CD8-positive, alpha-beta memory T cell (primary cell): Measurements from ENCODE around the gene SETDB2. TPM values are rescaled to one million over a fixed set of nuclear protein-coding genes. Genes with fewer than 3 reads are reported as not detected.

Experiments used
- CTCF ChIA-PET: fragments of 350-600 bp; sonication (Branson Sonifier 250); formaldehyde crosslinking; loops from one replicate; lab custom pipeline; 2021; ENCODE audit warnings: antibody characterized with exemption; lab: Charles Lee
- POLR2A ChIA-PET: fragments of 350-600 bp; sonication (Branson Sonifier 250); formaldehyde crosslinking; loops from one replicate; lab custom pipeline; 2021; ENCODE audit warnings: antibody characterized with exemption; lab: Charles Lee
- DNase-seq, 5 donors: peaks; one replicate each; pipeline versions ENCODE4 v3.0.0 to v3.0.0-alpha.2; 2020 to 2022; ENCODE audit warnings: mixed read lengths in 1 of 5
- H3K27ac ChIP-seq: one replicate; pipeline ENCODE4 v1.7.0; 2013; ENCODE audit warnings: low read depth, mild to moderate bottlenecking, low read length, moderate library complexity
- H3K27me3 ChIP-seq: 2 replicates; pipeline ENCODE4 v1.7.0; 2013; ENCODE audit warnings: low read length, mild to moderate bottlenecking; ENCODE audit not compliant: insufficient read depth, poor library complexity, severe bottlenecking
- H3K36me3 ChIP-seq: 2 replicates; pipeline ENCODE4 v1.7.0; 2013; ENCODE audit warnings: mild to moderate bottlenecking, low read length, moderate library complexity; ENCODE audit not compliant: insufficient read depth
- H3K4me1 ChIP-seq: 2 replicates; pipeline ENCODE4 v1.7.0; 2013; ENCODE audit warnings: mild to moderate bottlenecking, low read length, moderate library complexity; ENCODE audit not compliant: insufficient read depth
- H3K4me3 ChIP-seq: 2 replicates; pipeline ENCODE4 v1.7.0; 2013; ENCODE audit warnings: mild to moderate bottlenecking, low read length
- H3K9me3 ChIP-seq: 2 replicates; pipeline ENCODE4 v1.7.0; 2013; ENCODE audit warnings: mild to moderate bottlenecking, low read length
- H3K27ac Mint-ChIP-seq, 8 donors: one replicate each; pipeline ENCODE4 v1.8.0; 2020 to 2021; ENCODE audit warnings: mixed read lengths in 8 of 8, mild to moderate bottlenecking in 6 of 8, inconsistent platforms in 3 of 8, moderate library complexity in 3 of 8
- H3K27me3 Mint-ChIP-seq, 2 donors: one replicate each; pipeline ENCODE4 v1.8.0; 2020 to 2021; ENCODE audit warnings: mixed read lengths in 2 of 2, mild to moderate bottlenecking in 1 of 2, moderate library complexity in 1 of 2
- H3K36me3 Mint-ChIP-seq, 3 donors: one replicate each; pipeline ENCODE4 v1.8.0; 2020 to 2021; ENCODE audit warnings: mixed read lengths in 3 of 3, inconsistent platforms in 1 of 3, mild to moderate bottlenecking in 1 of 3
- H3K4me1 Mint-ChIP-seq, 3 donors: one replicate each; pipeline ENCODE4 v1.8.0; 2020 to 2021; ENCODE audit warnings: mixed read lengths in 3 of 3, inconsistent platforms in 1 of 3, mild to moderate bottlenecking in 1 of 3
- H3K4me3 Mint-ChIP-seq, 7 donors: one replicate each; pipeline ENCODE4 v1.8.0; 2020 to 2021; ENCODE audit warnings: mixed read lengths in 7 of 7, mild to moderate bottlenecking in 6 of 7, moderate library complexity in 4 of 7, inconsistent platforms in 2 of 7
- H3K9me3 Mint-ChIP-seq, 5 donors: one replicate each; pipeline ENCODE4 v1.8.0; 2020 to 2022; ENCODE audit warnings: mixed read lengths in 5 of 5, mild to moderate bottlenecking in 3 of 5, moderate library complexity in 2 of 5, inconsistent platforms in 1 of 5
- polyA plus RNA-seq: library from polyadenylated mRNA; unstranded; fragments of 300-500 nt; fragmentation: Illumina TruSeq; gene quantifications from one replicate; pipeline ENCODE4 v1.2.3, GENCODE V29; 2021
- total RNA-seq, 2 experiments: library from RNA; stranded (reverse); gene quantifications; one replicate each; pipeline ENCODE4 v1.2.3, GENCODE V29; 2021

Gene SETDB2
- total and polyA plus RNA-seq, 3 experiments from 2014 or later, result 11.2 to 13.4 (median 13.1) TPM

DNA sequence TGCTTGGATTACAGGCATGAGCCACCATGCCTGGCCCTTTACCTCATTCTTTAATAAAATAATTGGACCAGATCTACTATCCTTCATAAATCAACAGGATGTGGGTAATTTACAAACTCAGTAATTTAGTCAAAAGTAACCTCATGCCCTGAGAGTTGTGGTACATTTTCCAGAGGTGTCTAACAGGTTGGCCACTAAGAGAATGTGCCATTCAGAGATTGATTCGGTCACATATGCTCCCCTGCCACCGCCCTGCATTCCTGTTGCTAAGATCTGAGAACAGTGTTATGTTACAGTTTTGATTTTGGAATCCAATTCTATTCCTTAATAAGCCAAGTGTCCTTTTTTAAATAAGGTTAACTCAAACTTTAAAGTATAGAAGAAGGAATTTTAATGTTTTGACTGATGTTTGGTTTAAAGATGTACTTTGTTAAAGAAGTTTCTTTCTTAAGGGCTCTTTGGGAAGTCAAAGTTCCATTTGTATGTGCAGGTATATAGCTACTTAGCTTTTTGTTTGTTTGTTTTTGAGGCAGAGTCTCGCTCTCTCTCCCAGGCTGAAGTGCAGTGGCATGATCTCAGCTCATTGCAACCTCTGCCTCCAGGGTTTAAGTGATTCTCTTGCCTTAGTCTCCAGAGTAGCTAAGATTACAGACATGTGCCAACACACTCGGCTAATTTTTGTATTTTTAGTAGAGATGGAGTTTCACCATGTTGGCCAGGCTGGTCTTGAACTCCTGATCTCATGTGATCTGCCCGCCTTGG is 80.8 kb downstream of the SETDB2 start:
- no peak overlapping the region for H3K4me3 ChIP-seq
- peaks cover 13% of the 10 kb centered on the region for H3K36me3 ChIP-seq
- H3K4me1 ChIP-seq, result no peaks in the 10 kb centered on the region
- DNase-seq, result no peak
- H3K9me3 ChIP-seq, result no peaks in the 10 kb centered on the region
- no peak overlapping the region for H3K27ac ChIP-seq
- ChIA-PET POLR2A (no interaction called here), CTCF (no interaction called here)
- Mint-ChIP-seq H3K27me3 (no peaks in the 10 kb centered on the region), H3K4me3 (no peak overlapping the region), H3K4me1 (peaks cover 4 to 10% (median 6%) of the 10 kb centered on the region in 3 donors), H3K36me3 (peaks cover 0 to 79% (median 12%) of the 10 kb centered on the region in 3 donors), H3K9me3 (no peaks in the 10 kb centered on the region), H3K27ac (peak overlapping the region in 4 of 8 donors; percentile 31 to 68 (median 50))
- H3K27me3 ChIP-seq, result no peaks in the 10 kb centered on the region

DNA sequence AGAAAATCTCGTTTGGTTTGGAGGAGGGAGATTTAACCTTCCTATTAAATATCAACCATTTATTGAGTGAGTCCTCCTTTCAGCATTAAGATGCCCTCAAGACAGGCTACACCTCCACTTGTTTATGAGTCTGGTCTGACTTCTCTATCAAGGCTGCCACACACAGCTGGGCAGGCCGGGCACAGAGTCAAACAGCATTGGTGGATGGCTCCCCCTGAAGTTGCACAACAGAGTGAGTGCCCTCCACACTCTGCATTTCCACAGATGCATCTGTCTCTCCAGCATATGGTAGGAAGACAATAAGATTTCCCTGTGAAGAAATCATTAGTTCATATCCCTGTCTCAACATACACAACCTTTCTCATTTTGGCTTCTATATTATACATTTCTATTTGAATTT is 83.0 kb downstream of the SETDB2 start:
- Histone ChIP-seq H3K27ac (no peak overlapping the region), H3K36me3 (peaks cover 4% of the 10 kb centered on the region), H3K4me1 (no peaks in the 10 kb centered on the region), H3K9me3 (no peaks in the 10 kb centered on the region), H3K4me3 (no peak overlapping the region), H3K27me3 (no peaks in the 10 kb centered on the region)
- H3K27ac Mint-ChIP-seq, result peak overlapping the region in 4 of 8 donors; percentile 9 to 60 (median 38)
- H3K27me3 Mint-ChIP-seq, result no peaks in the 10 kb centered on the region
- POLR2A ChIA-PET, result no interaction called here
- no peaks in the 10 kb centered on the region for H3K9me3 Mint-ChIP-seq
- H3K4me1 Mint-ChIP-seq, result peaks cover 4 to 14% (median 12%) of the 10 kb centered on the region in 3 donors
- peaks cover 0 to 73% (median 12%) of the 10 kb centered on the region in 3 donors for H3K36me3 Mint-ChIP-seq
- CTCF ChIA-PET, result no interaction called here
- DNase-seq, result no peak
- no peak overlapping the region for H3K4me3 Mint-ChIP-seq

DNA sequence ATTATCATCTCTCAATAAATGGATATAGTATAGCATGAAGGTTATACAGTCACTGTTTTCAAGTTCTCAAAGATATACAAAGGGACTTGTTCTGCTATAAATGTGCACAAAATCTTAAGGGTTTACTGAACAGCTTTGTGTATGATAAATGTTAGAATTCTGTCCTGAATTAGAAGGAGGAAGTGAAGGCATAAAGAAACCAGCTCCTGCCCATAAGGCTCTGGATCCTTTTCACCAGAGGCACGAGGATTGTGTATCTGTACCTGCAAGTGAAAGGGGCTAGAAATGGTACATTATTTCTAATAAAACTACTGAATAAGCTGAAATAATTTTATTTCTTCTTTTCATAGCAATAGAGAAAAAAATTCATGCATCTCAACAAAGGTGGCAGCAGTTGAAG is 84.1 kb downstream of the SETDB2 start:
- no peaks in the 10 kb centered on the region for H3K9me3 ChIP-seq
- H3K27ac Mint-ChIP-seq, result peak overlapping the region in 3 of 8 donors; percentile 8 to 78 (median 57)
- H3K36me3 ChIP-seq, result peaks cover 4% of the 10 kb centered on the region
- no peak for DNase-seq
- H3K4me1 Mint-ChIP-seq, result peaks cover 4 to 18% (median 18%) of the 10 kb centered on the region in 3 donors
- no peaks in the 10 kb centered on the region for H3K9me3 Mint-ChIP-seq
- no peaks in the 10 kb centered on the region for H3K27me3 ChIP-seq
- no peaks in the 10 kb centered on the region for H3K27me3 Mint-ChIP-seq
- POLR2A ChIA-PET, result no interaction called here
- no peak overlapping the region for H3K4me3 ChIP-seq
- H3K27ac ChIP-seq, result no peak overlapping the region
- no peaks in the 10 kb centered on the region for H3K4me1 ChIP-seq
- CTCF ChIA-PET, result no interaction called here
- no peak overlapping the region for H3K4me3 Mint-ChIP-seq
- H3K36me3 Mint-ChIP-seq, result peaks cover 0 to 73% (median 19%) of the 10 kb centered on the region in 3 donors

DNA sequence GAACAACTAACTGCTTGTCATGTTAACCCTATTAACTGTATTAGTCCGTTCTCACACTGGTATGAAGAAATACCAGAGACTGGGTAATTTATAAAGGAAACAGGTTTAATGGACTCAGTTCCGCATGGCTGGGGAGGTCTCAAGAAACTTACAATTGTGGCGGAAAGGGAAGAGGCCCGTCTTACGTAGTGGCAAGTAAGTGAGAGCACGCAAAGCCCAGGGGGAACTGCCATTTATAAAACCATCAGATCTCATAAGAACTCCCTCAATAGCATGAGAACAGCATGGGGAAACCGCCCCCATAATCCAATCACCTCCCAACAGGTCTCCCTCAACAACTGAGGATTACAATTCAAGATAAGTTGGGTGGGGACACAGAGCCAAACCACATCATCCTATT is 86.4 kb downstream of the SETDB2 start:
- POLR2A ChIA-PET, result no interaction called here
- H3K27me3 ChIP-seq, result no peaks in the 10 kb centered on the region
- no peak overlapping the region for H3K27ac ChIP-seq
- no peaks in the 10 kb centered on the region for H3K36me3 ChIP-seq
- CTCF ChIA-PET, result no interaction called here
- Mint-ChIP-seq H3K36me3 (peaks cover 0 to 68% (median 22%) of the 10 kb centered on the region in 3 donors), H3K27ac (peak overlapping the region in 3 of 8 donors; percentile 34 to 61 (median 48)), H3K4me1 (peaks cover 2 to 11% (median 7%) of the 10 kb centered on the region in 3 donors), H3K4me3 (no peak overlapping the region), H3K9me3 (no peaks in the 10 kb centered on the region), H3K27me3 (no peaks in the 10 kb centered on the region)
- DNase-seq, result no peak
- H3K4me3 ChIP-seq, result no peak overlapping the region
- no peaks in the 10 kb centered on the region for H3K4me1 ChIP-seq
- no peaks in the 10 kb centered on the region for H3K9me3 ChIP-seq

DNA sequence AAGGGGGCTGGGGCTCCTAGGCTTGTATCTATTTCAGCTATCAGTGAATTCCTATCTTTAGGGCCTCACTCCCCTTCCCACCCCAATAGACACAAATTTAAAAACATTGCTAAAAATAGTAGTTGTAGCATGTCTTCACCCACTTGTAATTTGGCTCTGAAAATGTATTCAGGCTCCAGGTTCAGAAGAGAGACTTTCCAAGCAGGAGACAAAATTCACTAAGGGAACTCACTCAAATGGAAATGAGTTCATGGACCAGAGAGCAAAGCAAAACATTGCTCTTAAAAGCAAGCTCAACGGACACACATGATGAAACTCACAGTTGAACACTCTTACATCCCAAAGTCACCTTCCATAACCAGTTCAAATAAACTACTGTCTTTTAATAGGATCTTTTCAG is 88.5 kb downstream of the SETDB2 start:
- Histone ChIP-seq H3K27ac (no peak overlapping the region), H3K36me3 (no peaks in the 10 kb centered on the region), H3K4me3 (no peak overlapping the region), H3K9me3 (no peaks in the 10 kb centered on the region), H3K27me3 (no peaks in the 10 kb centered on the region), H3K4me1 (no peaks in the 10 kb centered on the region)
- Mint-ChIP-seq H3K27me3 (no peaks in the 10 kb centered on the region), H3K36me3 (peaks cover 0 to 67% (median 15%) of the 10 kb centered on the region in 3 donors), H3K9me3 (no peaks in the 10 kb centered on the region), H3K27ac (peak overlapping the region in 2 of 8 donors; percentile 29 to 57), H3K4me1 (peaks cover 0 to 11% (median 7%) of the 10 kb centered on the region in 3 donors), H3K4me3 (no peak overlapping the region)
- ChIA-PET CTCF (no interaction called here), POLR2A (no interaction called here)
- DNase-seq, result no peak

DNA sequence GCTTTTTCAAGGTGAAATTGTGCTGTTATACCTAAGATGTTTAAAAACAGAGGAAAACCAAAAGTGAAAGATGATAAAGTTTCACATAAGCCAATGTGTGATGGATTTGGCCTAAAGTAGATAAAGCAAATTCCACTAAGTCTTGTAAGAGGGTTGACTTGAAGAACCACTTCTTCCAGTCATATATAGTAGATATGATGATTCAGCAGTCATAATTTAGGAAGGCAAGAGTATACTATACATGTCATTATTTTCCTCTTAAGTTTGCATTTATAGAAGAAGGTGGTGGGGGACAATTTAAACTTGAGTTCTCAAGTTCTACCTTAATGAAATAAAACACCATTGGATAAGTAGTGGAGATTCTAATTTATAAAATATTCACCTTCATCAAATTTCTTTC is 88.9 kb downstream of the SETDB2 start:
- peaks cover 0 to 69% (median 18%) of the 10 kb centered on the region in 3 donors for H3K36me3 Mint-ChIP-seq
- Histone ChIP-seq H3K4me3 (no peak overlapping the region), H3K27ac (no peak overlapping the region), H3K27me3 (no peaks in the 10 kb centered on the region), H3K4me1 (no peaks in the 10 kb centered on the region), H3K9me3 (no peaks in the 10 kb centered on the region), H3K36me3 (no peaks in the 10 kb centered on the region)
- H3K27me3 Mint-ChIP-seq, result no peaks in the 10 kb centered on the region
- H3K4me1 Mint-ChIP-seq, result peaks cover 0 to 11% (median 7%) of the 10 kb centered on the region in 3 donors
- H3K9me3 Mint-ChIP-seq, result no peaks in the 10 kb centered on the region
- H3K27ac Mint-ChIP-seq, result peak overlapping the region in 2 of 8 donors; percentile 23 to 46
- ChIA-PET POLR2A (no interaction called here), CTCF (no interaction called here)
- DNase-seq, result no peak
- no peak overlapping the region for H3K4me3 Mint-ChIP-seq

DNA sequence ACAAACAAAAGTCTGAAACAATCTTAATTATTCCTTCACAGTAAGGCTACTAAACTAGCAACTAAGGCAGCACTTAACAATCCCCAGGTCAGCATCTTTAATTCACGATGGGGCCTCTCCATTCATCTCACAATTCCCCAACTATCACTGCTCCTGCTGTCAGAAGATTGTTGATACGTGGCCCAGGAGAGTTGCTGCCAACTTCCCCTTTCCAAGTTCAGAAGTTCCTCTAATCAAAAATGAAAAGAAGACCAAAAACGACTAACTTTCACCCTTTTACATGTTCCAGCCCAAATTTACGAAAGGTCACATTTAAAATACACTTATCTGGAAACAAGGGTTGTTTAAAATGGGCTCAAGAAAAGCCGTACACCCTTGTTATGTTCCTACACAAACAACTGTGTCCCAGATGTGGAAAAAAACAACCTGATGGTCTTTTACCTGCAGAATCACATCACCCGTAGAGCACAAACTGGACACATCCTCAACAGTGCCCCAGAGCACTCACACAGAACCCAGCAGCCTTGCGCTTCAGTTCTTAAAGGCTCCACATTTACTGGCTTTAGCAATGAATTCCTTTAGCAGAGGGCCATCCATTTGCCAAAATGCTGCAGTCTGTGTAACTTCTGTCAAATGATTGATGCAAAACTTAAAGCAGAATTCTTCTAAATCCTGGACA is 89.7 kb downstream of the SETDB2 start:
- Mint-ChIP-seq H3K4me3 (no peak overlapping the region), H3K4me1 (peaks cover 0 to 11% (median 7%) of the 10 kb centered on the region in 3 donors), H3K27me3 (no peaks in the 10 kb centered on the region), H3K36me3 (peaks cover 0 to 64% (median 15%) of the 10 kb centered on the region in 3 donors), H3K9me3 (no peaks in the 10 kb centered on the region), H3K27ac (peak overlapping the region in 1 of 8 donors; percentile 6)
- CTCF ChIA-PET, result no interaction called here
- no peaks in the 10 kb centered on the region for H3K4me1 ChIP-seq
- H3K4me3 ChIP-seq, result no peak overlapping the region
- DNase-seq, result no peak
- no peak overlapping the region for H3K27ac ChIP-seq
- POLR2A ChIA-PET, result no interaction called here
- H3K27me3 ChIP-seq, result no peaks in the 10 kb centered on the region
- H3K36me3 ChIP-seq, result no peaks in the 10 kb centered on the region
- H3K9me3 ChIP-seq, result no peaks in the 10 kb centered on the region
